Thyroid gland (tissue), 4 donors: ENCODE data around the gene MNX1.

Source experiments
- POLR2A ChIP-seq, 2 donors: fragments of 450-650 bp; IDR thresholded peaks; one replicate each; pipeline ENCODE4 v1.6.1; 2017; ENCODE audit warnings: antibody characterized with exemption in 2 of 2, mild to moderate bottlenecking in 2 of 2, moderate library complexity in 1 of 2
- TF ChIP-seq, protein P1 (sequence below), 6 experiments: fragments of 200-600 bp in 3 of 6; fragments of 450-650 bp in 3 of 6; sonication (generic) in 3 of 6; IDR thresholded peaks; one replicate each; pipeline ENCODE4 v1.5.1; 2016 to 2019; ENCODE audit warnings: antibody characterized with exemption in 6 of 6, mild to moderate bottlenecking in 2 of 6, inconsistent platforms in 1 of 6, moderate library complexity in 1 of 6

DNA sequence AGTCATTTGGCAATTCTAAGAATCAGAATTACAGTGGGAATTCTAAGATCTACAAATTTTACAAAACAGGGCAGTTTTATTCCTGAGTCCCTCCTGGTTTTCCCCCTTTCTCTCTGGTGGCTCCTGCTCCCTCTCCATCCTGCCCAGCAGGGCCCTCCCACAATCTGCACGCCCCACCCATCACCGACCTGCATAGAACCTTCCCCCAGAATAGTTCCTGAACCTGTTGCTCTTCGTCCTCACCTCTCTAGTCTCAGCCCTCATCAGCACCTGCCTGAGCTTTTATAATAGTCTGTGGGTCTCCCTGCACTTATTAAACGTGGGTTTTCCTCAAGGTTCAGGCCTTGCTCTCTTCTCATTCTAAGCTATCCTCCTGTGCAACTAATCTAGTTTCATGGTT, 49.1 kb upstream of the MNX1 start:
- TF ChIP-seq, protein P1, sequence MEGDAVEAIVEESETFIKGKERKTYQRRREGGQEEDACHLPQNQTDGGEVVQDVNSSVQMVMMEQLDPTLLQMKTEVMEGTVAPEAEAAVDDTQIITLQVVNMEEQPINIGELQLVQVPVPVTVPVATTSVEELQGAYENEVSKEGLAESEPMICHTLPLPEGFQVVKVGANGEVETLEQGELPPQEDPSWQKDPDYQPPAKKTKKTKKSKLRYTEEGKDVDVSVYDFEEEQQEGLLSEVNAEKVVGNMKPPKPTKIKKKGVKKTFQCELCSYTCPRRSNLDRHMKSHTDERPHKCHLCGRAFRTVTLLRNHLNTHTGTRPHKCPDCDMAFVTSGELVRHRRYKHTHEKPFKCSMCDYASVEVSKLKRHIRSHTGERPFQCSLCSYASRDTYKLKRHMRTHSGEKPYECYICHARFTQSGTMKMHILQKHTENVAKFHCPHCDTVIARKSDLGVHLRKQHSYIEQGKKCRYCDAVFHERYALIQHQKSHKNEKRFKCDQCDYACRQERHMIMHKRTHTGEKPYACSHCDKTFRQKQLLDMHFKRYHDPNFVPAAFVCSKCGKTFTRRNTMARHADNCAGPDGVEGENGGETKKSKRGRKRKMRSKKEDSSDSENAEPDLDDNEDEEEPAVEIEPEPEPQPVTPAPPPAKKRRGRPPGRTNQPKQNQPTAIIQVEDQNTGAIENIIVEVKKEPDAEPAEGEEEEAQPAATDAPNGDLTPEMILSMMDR (IDR thresholded peaks at IDR 0.05): no peak
- no peak for TF ChIP-seq POLR2A (IDR thresholded peaks at IDR 0.05)
